NCI-H748 treated with DMSO at 0.1 percent for 48 hours (cell line): ENCODE measurements around the gene PARVB.
A peak's percentile ranks its signal among the peaks of the same experiment; 100 is the strongest.
"Not testable (repeated sequence)": the region's sequence is repeated elsewhere in the genome, so short reads cannot be mapped to it uniquely, and the experiment has no call there.

ENCODE experiments used
- DNase-seq: peaks from one replicate; lab custom pipeline; 2025; lab: John Stamatoyannopoulos, UW

The PARVB gene

DNA sequence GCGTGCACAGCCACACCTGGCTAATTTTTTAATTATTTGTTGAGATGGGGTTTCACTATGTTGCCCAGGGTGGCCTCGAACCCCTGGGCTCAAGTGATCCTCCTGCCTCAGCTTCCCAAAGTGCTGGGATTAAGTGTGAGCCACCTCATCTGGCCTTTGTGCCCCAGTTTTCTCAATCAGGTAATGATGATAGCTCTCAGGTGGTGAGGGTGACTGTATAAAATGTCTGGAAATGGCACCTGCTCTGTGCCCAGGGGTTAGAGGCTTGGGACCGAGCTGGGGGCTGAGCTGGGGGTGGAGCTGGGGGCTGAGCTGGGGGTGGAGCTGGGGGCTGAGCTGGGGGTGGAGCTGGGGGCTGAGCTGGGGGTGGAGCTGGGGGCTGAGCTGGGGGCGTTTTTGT is 32.5 kb downstream of the PARVB start:
- DNase-seq: not testable (repeated sequence)

- no peak for DNase-seq
Measured at GRCh38 chr22:44057401-44057987, 33.4 kb downstream of the PARVB start.

DNA sequence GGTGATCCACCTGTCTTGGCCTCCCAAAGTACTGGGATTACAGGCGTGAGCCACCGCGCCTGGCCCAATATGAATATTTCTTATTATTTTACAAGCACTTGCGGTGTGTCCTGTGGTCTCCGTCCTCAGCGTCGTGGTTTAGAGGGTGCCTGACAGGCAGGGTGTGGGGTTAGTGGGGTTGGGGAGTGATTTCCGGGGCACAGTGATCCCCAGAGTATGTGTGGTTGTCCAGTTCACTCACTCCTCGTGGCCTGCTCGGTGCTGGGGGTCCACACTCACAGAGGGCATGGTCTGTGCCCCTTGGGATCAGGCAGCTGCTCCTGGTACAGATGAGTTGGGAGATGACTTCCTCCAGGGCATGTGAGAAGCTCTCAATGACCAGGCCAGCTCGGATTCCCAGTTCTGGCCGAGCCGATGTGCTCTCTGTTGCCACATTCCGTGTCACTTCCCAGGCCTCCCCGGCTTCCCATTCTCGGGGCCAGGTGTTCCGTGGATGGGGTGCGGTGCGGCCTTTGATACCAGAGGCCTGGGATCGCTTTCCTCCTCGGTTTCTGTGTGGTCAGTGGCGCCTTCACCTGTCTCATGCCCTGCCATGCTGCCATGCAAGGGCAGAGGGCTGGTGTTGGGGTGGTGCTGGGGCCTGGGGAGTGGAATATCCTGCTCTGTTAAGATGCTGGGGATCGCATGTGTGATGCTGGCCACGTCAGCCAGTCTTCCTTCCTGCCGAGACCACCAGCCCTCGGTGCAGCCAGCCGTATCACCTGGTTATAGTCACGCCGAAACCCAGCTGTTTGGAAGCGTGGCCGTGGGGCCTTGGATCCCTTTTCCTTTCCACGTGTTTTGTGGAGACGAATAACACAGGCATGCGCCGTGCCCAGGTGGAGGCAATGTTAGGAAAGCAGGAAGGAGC is 39.6 kb downstream of the PARVB start:
- no peak for DNase-seq

DNA sequence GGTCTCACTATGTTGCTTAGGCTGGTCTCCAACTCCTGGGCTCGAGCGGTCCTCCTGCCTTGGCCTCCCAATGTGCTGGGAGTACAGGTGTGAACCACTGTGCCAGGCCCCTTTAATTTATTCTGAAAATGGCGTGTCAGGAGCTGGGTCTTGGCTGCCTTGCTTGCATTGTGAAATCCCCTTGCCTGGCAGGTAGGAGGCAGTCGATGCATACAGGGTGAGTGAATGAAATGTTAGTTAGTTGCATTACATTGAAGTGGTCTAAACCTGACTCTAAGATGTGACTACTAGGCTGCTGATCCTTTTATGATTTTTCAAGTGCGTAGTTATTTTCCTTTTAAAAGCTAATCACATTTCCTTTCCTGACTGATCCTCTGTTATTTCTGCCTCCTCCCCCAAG is 42.9 kb downstream of the PARVB start:
- DNase-seq: no peak

GRCh38 chr22:44067901-44068300 is 43.8 kb downstream of the PARVB start:
- DNase-seq: no peak

- no peak for DNase-seq
Measured at GRCh38 chr22:44068422-44069191, 44.5 kb downstream of the PARVB start.

- no peak for DNase-seq
Measured at GRCh38 chr22:44070029-44070428, 45.9 kb downstream of the PARVB start.

GRCh38 chr22:44071781-44072326 is 47.8 kb downstream of the PARVB start:
- no peak for DNase-seq

- no peak for DNase-seq
Measured at GRCh38 chr22:44074337-44074984, 50.4 kb downstream of the PARVB start.

DNA sequence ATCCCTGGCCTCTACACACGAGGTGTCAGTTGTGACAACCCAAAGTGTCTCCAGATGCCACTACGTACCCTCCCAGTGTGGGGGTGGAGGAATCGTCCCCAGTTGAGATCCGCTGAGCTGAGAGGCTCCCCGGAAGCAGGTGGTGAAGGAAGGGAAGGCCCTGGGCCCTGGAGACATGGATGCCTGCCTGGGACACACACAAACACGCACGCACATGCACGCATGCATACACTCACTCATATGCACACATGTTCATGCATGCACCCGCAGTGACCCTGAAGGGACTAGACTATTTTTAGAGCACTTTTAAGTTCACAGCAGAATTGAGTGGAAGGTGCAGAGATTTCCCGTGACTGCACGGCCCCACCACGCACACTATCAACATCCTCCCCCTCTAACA is 50.9 kb downstream of the PARVB start:
- DNase-seq: no peak

DNA sequence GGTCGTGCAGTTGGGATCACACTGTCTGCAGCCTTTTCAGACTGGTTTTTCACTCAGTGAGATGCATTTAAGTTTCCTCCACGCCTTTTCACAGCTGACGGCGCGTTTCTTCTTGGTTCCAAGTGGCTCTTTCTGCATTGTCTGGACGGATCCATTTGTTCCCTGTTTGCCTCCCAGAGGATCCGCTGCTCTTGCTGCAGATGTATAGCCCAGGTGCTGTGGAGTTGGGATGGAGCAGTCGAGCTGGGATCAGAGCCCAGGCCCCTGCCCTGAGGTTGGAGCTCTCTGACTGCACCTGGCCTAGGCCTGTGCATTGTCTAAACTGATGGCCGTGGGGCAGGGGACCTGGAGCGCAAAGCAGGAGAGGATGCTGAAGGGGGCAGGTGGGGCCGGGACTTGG is 51.6 kb downstream of the PARVB start:
- DNase-seq: no peak

GRCh38 chr22:44076825-44077224 is 52.7 kb downstream of the PARVB start:
- no peak for DNase-seq

- DNase-seq: peak; percentile 83
Measured at GRCh38 chr22:44080936-44081861, 57.1 kb downstream of the PARVB start.

- no peak for DNase-seq
Measured at GRCh38 chr22:44082801-44083200, 58.7 kb downstream of the PARVB start.

- no peak for DNase-seq
Measured at GRCh38 chr22:44084044-44084772, 60.1 kb downstream of the PARVB start.

GRCh38 chr22:44085743-44086270 is 61.7 kb downstream of the PARVB start:
- DNase-seq: no peak

GRCh38 chr22:44086271-44087088 is 62.4 kb downstream of the PARVB start:
- no peak for DNase-seq

GRCh38 chr22:44087089-44087430 is 63.0 kb downstream of the PARVB start:
- DNase-seq: no peak

GRCh38 chr22:44088976-44089570 is 65.0 kb downstream of the PARVB start:
- no peak for DNase-seq
